ENCODE data around the gene OR4C5. TPM values are rescaled to one million over a fixed set of nuclear protein-coding genes. Genes with fewer than 3 reads are reported as not detected.
"Not testable (repeated sequence)": the region's sequence is repeated elsewhere in the genome, so short reads cannot be mapped to it uniquely, and the experiment has no call there.

Gene OR4C5
- total and polyA plus RNA-seq, 2 experiments from 2014 or later, result not detected

GRCh38 chr11:48384670-48385069, 18.4 kb upstream of the OR4C5 start:
- Histone ChIP-seq H4K20me1 (replicated peaks; ENCODE audit: insufficient read depth) (no peaks in the 10 kb centered on the region), H3K36me3 (ENCODE audit: insufficient read depth) (no peaks in the 10 kb centered on the region; the same call in 1 of the 2 replicates), H3K27me3 (ENCODE audit: insufficient read depth) (no peaks in the 10 kb centered on the region), H3K4me1 (ENCODE audit: insufficient read depth) (no peaks in the 10 kb centered on the region), H2AFZ (no peak overlapping the region), H3K4me3 (no peak overlapping the region), H3K79me2 (replicated peaks; ENCODE audit: insufficient read depth) (no peaks in the 10 kb centered on the region), H3K27ac (ENCODE audit: low read depth) (no peak overlapping the region), H3F3A (replicated peaks; ENCODE audit: low read depth) (no peaks in the 10 kb centered on the region), H3K4me2 (no peak overlapping the region), H3K9me2 (ENCODE audit: insufficient read depth) (no peaks in the 10 kb centered on the region)
- no peaks in the 10 kb centered on the region for H3K4me1 Mint-ChIP-seq
- no peaks in the 10 kb centered on the region for H3K27me3 Mint-ChIP-seq (ENCODE audit: insufficient read depth, low read depth, poor library complexity)
- DNase-seq (ENCODE audit: low spot score), result peak; percentile 30
- peaks cover 91% of the 10 kb centered on the region for H3K9me3 Mint-ChIP-seq
- no peak overlapping the region for H3K4me3 Mint-ChIP-seq
- H3K27ac Mint-ChIP-seq, result no peak overlapping the region
- H3K36me3 Mint-ChIP-seq (ENCODE audit: low read depth), result peaks cover 21% of the 10 kb centered on the region
- no peak for ATAC-seq
- no peak for TF ChIP-seq EZH2phosphoT487 (IDR thresholded peaks at IDR 0.05; ENCODE audit: unreplicated experiment)
- TF ChIP-seq CTCF (conservative IDR thresholded peaks at IDR 0.05; ENCODE audit: low read depth in 2 of 2), result peak; percentile 33 to 40; a peak in 3 of 4 replicates
- TF ChIP-seq NANOG (IDR thresholded peaks at IDR 0.05; ENCODE audit: borderline replicate concordance), result no peak
- no peak for TF ChIP-seq POLR2AphosphoS5 (IDR thresholded peaks at IDR 0.05; ENCODE audit: low read depth)
- no peak for TF ChIP-seq REST (IDR thresholded peaks at IDR 0.05; ENCODE audit: unreplicated experiment)
- no peak for TF ChIP-seq EZH2 (IDR thresholded peaks at IDR 0.05; ENCODE audit: low read depth, unreplicated experiment)

GRCh38 chr11:48384151-48384550, 17.9 kb upstream of the OR4C5 start:
- peaks cover 24% of the 10 kb centered on the region for H3K36me3 Mint-ChIP-seq (ENCODE audit: low read depth)
- not testable (repeated sequence) for H3K4me1 Mint-ChIP-seq

DNA sequence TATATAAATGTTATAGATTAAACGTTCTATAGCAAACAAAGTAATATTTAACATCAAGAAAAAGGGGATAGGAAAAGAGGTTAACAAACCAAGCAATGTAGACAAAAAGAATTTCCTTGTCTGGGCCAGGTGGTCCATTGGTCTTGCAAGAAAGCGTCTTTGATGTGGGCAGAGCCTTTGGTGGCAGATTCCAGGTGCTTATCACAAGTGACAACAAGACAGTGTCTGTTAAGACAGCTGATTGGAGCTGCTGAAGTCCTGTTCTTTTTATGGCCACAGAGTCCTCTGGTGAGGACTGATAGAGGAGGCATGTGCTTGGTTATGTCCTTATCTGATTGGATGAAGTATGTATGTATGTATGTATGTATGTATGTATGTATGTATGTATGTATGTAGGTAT, 5.0 kb downstream of the OR4C5 start:
- H3K79me2 ChIP-seq (replicated peaks; ENCODE audit: insufficient read depth); H3K27me3 ChIP-seq (ENCODE audit: insufficient read depth); H3K4me2 ChIP-seq; H3K36me3 ChIP-seq (ENCODE audit: insufficient read depth); H3K4me1 ChIP-seq (ENCODE audit: insufficient read depth); ATAC-seq; H4K20me1 ChIP-seq (replicated peaks; ENCODE audit: insufficient read depth); H3K4me1 Mint-ChIP-seq; H2AFZ ChIP-seq; H3K27me3 Mint-ChIP-seq (ENCODE audit: insufficient read depth, low read depth, poor library complexity); DNase-seq (ENCODE audit: low spot score); H3K27ac Mint-ChIP-seq; H3K9me2 ChIP-seq (ENCODE audit: insufficient read depth); H3K4me3 ChIP-seq; H3K4me3 Mint-ChIP-seq; H3F3A ChIP-seq (replicated peaks; ENCODE audit: low read depth); H3K27ac ChIP-seq (ENCODE audit: low read depth): not testable (repeated sequence)
- Mint-ChIP-seq H3K36me3 (ENCODE audit: low read depth) (peaks cover 24% of the 10 kb centered on the region), H3K9me3 (peaks cover 97% of the 10 kb centered on the region)

More at GRCh38 chr11:48384151-48384550, 17.9 kb upstream of the OR4C5 start:
- not testable (repeated sequence) for H4K20me1 ChIP-seq (replicated peaks; ENCODE audit: insufficient read depth); H3K4me3 ChIP-seq; H3K27ac ChIP-seq (ENCODE audit: low read depth); H3K4me2 ChIP-seq; H3K9me2 ChIP-seq (ENCODE audit: insufficient read depth); H3K27me3 Mint-ChIP-seq (ENCODE audit: insufficient read depth, low read depth, poor library complexity); H3K4me1 ChIP-seq (ENCODE audit: insufficient read depth); H3K36me3 ChIP-seq (ENCODE audit: insufficient read depth); ATAC-seq; H2AFZ ChIP-seq; H3K27me3 ChIP-seq (ENCODE audit: insufficient read depth); H3K79me2 ChIP-seq (replicated peaks; ENCODE audit: insufficient read depth); H3F3A ChIP-seq (replicated peaks; ENCODE audit: low read depth); H3K4me3 Mint-ChIP-seq; H3K27ac Mint-ChIP-seq; DNase-seq (ENCODE audit: low spot score)
- peaks cover 91% of the 10 kb centered on the region for H3K9me3 Mint-ChIP-seq
